Superior temporal gyrus (tissue), 1 donor: Measurements from ENCODE around the gene SULT2B1.
"Not testable (repeated sequence)": the region's sequence is repeated elsewhere in the genome, so short reads cannot be mapped to it uniquely, and the experiment has no call there.

ENCODE experiments used
- DNase-seq: peaks from one replicate; pipeline ENCODE4 v3.0.0-alpha.2; 2016; ENCODE audit errors: extremely low spot score

The SULT2B1 gene

GRCh38 chr19:48618916-48619691, 67.1 kb downstream of the SULT2B1 start, which contains the start of the genes RPL18 and SPHK2:
RPL18 (minus strand) TSS chr19:48619178; CDS start chr19:48619143, 35 bp downstream.
SPHK2 (plus strand) TSS chr19:48619506; CDS start chr19:48620515, 1,009 bp downstream.
- peak; percentile 99 for DNase-seq

- DNase-seq = no peak
Measured at GRCh38 chr19:48619692-48620585, 68.0 kb downstream of the SULT2B1 start.

GRCh38 chr19:48623556-48624066, 71.6 kb downstream of the SULT2B1 start:
- no peak for DNase-seq

GRCh38 chr19:48624067-48624594, 72.2 kb downstream of the SULT2B1 start:
- peak; percentile 98 for DNase-seq

- DNase-seq = no peak
Measured at GRCh38 chr19:48624791-48625723, 73.1 kb downstream of the SULT2B1 start.

GRCh38 chr19:48625891-48626327, 73.9 kb downstream of the SULT2B1 start:
- DNase-seq = no peak

GRCh38 chr19:48627201-48627864, 75.4 kb downstream of the SULT2B1 start:
- DNase-seq = no peak

- no peak for DNase-seq
Measured at GRCh38 chr19:48627865-48628314, 75.9 kb downstream of the SULT2B1 start.

GRCh38 chr19:48628486-48629296, 76.7 kb downstream of the SULT2B1 start:
- no peak for DNase-seq

GRCh38 chr19:48629297-48629598, 77.3 kb downstream of the SULT2B1 start:
- no peak for DNase-seq

- DNase-seq = peak; percentile 33
Measured at GRCh38 chr19:48629599-48630295, 77.8 kb downstream of the SULT2B1 start.

- DNase-seq = peak; percentile 21
Measured at GRCh38 chr19:48630296-48631063, 78.5 kb downstream of the SULT2B1 start.

GRCh38 chr19:48631225-48631624, 79.3 kb downstream of the SULT2B1 start:
- DNase-seq = no peak

- DNase-seq = not testable (repeated sequence)
Measured at GRCh38 chr19:48632286-48632685, 80.3 kb downstream of the SULT2B1 start.

- DNase-seq = no peak
Measured at GRCh38 chr19:48632692-48633147, 80.7 kb downstream of the SULT2B1 start.

GRCh38 chr19:48633148-48634035, 81.4 kb downstream of the SULT2B1 start:
- no peak for DNase-seq

GRCh38 chr19:48634036-48634342, 82.0 kb downstream of the SULT2B1 start:
- no peak for DNase-seq
